T follicular helper cell (primary cell): Measurements from ENCODE around the gene DDIAS.
"Not testable (repeated sequence)": the region's sequence is repeated elsewhere in the genome, so short reads cannot be mapped to it uniquely, and the experiment has no call there.

Experiments used
- DNase-seq: peaks from one replicate; pipeline ENCODE4 v3.0.0-alpha.2; 2020; ENCODE audit warnings: low read depth

DDIAS gene

DNA sequence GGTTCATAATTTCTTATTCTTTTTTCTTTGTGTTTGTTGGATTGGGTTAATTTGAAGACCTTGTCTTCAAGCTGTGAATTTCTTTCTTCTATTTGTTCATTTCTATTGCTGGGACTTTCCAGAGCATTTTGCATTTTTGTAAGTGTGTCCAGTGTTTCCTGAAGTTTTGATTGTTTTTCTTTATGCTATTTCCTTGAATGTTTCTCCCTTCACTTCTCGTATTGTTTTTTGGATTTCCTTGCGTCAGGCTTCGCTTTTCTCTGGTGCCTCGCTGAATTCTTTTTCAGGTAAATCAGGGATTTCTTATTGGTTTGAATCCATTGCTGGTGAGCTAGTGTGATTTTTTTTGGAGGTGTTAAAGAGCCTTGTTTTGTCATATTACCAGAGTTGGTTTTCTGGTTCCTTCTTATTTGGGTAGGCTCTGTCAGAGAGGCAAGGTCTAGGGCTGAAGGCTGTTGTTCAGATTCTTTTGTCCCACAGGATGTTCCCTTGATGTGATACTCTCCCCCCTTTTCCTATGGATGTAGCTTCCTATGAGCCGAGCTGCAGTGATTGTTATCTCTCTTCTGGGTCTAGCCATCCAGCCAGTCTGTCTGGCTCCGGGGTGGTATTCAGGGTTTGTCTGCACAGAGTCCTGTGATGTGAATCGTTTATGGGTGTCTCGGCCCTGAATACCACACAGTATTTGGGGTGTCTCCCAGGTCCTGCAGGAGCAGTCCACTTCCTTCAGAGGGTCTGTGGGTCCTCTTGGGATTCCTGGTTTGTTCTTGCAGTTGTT, 21.0 kb downstream of the DDIAS start:
- not testable (repeated sequence) for DNase-seq

DNA sequence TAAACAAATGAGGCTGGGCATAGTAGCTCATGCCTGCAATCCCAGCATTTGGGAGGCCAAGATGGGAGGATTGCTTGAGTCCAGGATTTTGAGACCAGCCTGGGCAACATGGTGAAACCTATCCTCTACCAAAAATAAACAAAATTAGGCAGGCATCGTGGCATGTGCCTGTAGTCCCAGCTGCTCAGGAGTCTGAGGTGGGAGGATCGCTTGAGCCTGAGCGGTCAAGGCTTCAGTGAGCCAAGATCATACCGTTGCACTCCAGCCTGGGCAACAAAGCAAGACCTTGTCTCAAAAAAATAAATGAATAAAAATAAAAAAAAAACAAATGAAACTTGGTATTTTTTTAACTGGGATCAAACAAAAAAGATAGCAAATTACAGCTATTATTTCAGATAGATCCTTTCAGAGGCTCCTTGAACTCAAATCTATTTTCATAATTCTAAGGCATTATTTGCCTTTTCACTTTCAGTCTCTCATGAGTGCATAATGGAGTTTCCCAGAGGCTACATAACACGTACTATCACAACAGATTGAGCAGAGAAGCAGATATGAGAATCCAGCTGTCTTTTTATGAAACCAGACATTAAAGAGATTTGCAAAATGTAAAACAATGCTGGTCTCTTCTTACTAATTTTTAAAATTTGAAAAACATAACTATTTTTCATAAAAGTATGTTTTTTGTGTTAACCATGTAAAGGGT, 23.1 kb downstream of the DDIAS start:
- no peak for DNase-seq

DNA sequence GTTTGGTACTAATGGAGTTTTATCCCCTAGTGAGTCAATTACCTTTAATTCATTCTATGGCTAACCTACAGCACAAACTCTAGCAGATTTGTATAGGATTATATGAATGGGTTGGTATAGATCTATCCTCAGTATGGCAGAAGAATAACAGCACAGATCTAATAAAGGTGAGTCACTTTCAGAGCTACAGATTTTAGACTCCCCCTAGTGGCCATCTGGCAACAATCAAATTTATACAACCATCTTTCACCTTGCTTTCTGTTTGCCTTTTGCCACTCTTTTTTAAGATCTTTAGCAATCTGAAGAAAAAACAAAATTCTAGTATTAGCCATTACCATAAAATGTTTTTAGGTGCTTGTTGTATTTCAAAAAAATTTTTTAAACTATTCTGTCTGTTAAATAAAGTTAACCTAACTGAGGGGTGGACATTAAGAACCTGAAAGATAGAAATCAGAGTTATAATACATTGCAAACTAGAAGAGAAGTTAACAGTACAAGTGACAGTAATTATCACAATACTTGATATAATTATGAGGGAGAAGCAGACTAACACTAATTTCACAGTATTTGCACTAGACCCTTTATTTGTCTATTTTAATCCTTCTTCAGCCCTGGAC, 25.8 kb downstream of the DDIAS start:
- no peak for DNase-seq

DNA sequence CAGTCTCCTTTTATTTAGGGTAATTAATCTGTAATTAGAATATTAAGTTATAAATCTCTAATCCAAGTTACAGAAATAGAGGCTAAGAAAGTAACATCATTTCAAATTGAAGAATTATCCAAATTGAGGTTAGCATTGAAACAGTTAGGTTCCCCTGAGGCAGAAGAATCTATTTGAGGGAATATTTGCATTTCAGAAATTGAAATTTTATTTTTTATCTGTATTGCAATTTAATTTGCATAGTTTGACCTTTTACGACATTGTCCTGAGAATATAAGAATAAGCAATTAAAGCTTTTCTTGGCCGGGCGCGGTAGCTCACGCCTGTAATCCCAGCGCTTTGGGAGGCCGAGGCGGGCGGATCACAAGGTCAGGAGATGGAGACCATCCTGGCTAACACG, 27.6 kb downstream of the DDIAS start:
- no peak for DNase-seq

DNA sequence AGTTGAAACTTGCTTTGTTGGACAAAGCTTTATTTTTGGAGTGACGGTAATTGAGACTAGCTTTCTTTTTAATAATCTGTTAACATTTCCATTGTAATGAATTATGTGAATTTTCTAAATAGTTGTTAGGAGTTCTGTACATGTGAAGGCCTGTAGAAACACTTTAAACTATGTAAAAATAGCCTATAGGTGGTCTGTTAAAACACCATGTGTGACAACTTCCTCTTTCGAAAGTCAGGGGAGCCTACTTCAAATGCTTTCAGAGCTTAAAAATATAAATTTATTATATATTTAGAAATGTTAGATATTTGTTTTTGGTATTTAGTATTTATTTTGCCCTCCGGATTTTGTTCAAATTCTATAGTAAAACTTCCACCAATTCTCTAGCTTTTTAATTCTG, 28.7 kb downstream of the DDIAS start:
- no peak for DNase-seq

DNA sequence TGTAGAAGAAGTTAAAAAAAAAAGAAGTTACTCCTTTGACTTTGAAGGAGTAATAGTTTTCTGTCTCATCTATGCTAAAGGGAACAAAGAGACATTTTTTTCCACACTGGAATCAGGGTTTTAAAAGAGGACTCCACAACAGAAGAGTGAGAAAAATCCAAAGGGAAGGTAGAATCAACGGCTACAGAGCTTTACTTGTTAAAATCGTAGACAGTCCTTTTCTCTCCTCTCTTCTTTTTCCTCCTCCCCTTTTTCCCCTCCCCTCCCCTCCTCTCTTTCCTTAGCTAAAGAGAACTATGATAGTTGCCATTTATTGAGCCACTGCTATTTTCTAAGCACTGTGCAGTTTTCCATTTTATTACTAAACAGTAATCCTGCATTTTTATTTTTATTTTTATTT, 29.2 kb downstream of the DDIAS start:
- no peak for DNase-seq

DNA sequence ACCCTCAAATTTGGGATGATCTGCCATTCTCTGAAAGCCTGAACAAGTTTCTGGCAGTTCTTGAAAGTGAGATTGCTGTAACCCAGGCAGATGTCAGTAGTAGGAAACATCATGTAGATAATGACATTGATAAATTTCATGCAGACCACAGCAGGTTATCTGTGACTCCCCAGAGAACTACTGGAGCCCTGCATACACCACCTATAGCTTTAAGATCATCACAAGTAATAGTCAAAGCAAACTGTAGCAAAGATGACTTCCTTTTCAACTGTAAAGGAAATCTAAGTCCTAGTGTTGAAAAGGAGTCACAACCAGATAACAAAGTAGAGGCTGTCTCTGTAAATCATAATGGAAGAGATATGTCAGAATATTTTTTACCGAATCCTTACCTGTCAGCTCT, 31.0 kb downstream of the DDIAS start:
- no peak for DNase-seq

DNA sequence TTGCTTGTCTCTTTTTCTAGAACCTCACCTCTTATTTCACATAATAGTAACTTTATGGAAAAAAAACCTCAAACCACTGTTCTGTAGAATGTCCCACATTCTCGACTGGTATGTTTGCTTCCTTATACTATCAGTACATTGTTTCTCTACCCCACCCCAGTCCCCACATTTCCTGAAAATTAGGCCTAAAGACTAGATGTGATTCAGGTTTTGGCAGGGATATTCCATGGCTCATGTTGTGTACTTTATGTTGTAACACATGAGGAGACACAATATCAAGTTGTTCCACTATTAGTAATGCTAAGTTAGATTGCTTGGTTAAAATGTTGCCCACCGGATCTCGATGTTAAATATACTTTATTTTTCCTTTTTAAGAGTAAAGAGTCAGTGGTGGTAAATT, 34.7 kb downstream of the DDIAS start:
- no peak for DNase-seq

DNA sequence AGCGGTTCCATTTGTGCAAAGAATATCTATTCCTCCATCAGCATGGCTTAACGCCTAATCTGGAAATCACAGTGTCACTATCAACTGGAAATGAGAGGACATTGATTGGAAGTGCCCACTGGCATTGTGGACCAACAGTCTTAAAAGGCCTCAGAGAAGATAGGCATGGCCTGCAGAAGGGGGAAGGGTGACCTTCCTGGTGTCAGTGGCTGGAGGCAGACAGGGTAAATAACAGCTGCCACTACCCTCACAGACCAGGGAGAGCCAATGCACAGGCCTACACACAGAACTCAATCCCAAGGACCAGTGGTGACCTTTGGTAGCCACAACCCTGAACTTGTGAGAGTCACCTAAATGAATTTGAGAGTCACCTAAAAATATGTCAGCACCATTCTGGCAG, 36.0 kb downstream of the DDIAS start:
- DNase-seq: no peak

DNA sequence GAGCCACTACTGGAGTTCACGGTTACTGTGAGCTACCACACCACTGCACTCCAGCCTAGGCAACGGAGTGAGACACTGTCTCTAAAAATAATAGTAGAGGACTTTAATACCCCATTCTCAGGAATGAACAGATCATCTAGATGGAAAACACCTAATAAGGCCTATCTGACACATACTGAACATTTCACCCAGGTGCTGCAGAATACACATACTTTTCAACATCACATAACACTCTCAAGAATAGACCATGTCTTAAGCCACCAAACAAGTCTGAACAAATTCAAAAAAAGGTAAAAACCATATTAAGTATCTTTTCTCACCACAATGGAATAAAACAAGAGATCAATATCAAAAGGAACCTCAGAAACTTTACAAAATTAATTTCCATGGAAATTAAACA, 37.9 kb downstream of the DDIAS start:
- no peak for DNase-seq

DNA sequence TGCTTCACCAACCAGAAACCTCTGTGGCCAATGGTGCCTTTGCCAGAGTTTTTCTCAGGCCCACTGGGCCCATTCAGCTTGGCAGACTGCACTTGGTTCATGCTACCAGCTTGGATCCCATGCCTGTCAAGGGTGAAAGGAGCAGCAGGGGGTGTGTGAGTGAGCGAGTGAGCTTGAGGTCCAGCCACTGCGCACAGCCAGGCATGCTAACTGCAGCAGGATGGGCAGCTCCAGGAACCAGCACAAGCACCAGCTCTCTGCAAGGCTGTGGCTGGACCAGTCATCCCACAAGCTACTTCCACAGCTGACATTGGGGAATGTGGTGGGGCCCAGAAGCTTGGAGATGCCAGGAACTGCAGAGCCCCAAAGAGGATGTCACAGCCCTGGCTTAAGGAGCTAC, 40.8 kb downstream of the DDIAS start:
- no peak for DNase-seq

DNA sequence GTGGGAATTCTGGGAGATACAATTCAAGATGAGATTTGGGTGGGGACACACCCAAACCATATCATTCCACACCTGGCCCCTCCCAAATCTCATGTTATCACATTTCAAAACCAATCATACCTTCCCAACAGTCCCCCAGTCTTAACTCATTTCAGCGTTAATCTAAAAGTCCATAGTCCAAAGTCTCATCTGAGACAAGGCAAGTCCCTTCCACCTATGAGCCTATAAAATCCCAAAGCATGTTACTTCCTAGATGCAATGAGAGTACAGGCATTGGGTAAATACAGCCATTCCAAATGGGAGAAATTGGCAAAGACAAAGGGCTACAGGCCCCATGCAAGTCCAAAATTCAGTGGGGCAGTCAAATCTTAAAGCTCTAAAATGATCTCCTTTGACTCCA, 41.9 kb downstream of the DDIAS start:
- not testable (repeated sequence) for DNase-seq

DNA sequence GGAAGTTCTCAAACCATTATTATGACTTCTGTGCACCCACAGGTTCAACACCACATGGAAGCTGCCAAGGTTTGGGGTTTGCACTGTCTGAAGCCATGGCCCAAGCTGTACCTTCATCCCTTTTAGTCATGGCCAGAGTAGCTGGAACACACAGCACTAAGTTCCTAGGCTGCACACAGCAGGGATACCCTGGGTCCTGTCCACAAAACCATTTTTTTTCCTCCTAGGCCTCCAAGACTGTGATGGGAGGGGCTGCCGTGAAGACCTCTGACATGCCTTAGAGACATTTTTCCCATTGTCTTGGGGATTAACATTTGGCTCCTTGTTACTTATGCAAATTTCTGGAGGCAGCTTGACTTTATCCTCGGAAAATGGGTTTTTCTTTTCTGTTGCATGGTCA, 42.7 kb downstream of the DDIAS start:
- no peak for DNase-seq

DNA sequence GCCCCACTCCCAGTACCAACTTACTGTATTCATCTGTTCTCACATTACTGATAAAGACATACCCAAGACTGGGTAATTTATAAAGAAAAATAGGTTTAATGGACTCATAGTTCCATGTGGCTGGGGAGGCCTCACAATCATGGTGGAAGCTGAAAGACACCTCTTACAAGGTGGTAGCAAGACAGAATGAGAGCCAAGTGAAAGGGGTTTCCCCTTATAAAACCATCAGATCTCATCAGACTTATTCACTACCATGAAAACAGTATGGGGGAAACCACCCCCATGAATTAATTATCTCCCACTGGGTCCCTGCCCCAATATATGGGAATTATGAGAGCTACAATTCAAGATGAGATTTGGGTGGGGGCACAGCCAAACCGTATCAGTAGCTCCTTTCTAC, 43.5 kb downstream of the DDIAS start:
- not testable (repeated sequence) for DNase-seq

DNA sequence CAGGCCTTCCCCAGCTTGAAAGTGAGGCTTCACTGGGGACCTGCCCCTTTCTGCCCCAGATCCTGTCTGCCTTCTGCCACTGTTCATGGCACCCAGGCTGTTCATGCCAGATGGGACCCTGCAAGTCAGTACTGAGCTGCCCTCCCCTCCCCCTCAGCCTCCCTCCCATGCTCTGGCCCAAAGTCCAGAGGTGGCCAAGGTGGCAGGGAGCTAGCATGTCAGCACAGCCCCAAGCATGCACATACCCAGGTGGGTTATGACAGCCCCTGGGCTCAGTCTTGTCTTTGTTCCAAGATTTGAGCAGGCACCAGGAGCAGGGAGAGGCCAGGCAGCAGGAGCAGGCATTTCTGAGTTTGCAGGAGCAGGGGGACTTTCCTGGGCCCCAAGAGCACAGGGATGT, 44.1 kb downstream of the DDIAS start:
- no peak for DNase-seq

DNA sequence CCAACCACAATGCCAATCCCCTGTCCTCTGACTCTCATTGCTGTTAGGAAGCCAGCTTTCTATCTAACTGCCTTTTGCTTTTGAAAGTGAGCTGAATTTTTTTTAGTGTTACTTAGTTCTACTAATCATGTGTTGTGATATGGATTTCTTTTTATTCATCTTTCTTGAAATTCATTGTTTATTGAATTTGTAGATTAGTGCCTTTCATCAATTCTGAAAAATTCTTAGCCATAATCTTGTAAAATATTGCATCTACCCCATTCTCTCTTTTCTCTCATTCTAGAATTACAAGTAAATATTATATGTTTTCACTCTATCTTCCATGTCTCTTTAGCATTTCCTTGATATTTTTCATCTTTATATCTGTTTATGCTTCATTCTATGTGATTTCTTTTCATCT, 47.8 kb downstream of the DDIAS start:
- DNase-seq: no peak

DNA sequence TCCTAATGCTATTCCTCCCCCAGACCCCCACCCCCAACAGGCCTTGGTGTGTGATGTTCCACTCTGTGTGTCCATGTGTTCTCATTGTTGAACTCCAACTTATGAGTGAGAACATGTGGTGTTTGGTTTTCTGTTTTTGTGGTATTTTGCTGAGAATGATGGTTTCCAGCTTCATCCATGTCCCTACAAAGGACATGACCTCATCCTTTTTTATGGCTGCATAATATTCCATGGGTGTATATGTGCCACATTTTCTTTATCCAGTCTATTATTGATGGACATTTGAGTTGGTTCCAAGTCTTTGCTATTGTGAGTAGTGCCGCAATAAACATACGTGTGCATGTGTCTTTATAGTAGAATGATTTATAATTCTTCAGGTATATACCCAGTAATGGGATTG, 49.0 kb downstream of the DDIAS start:
- not testable (repeated sequence) for DNase-seq

DNA sequence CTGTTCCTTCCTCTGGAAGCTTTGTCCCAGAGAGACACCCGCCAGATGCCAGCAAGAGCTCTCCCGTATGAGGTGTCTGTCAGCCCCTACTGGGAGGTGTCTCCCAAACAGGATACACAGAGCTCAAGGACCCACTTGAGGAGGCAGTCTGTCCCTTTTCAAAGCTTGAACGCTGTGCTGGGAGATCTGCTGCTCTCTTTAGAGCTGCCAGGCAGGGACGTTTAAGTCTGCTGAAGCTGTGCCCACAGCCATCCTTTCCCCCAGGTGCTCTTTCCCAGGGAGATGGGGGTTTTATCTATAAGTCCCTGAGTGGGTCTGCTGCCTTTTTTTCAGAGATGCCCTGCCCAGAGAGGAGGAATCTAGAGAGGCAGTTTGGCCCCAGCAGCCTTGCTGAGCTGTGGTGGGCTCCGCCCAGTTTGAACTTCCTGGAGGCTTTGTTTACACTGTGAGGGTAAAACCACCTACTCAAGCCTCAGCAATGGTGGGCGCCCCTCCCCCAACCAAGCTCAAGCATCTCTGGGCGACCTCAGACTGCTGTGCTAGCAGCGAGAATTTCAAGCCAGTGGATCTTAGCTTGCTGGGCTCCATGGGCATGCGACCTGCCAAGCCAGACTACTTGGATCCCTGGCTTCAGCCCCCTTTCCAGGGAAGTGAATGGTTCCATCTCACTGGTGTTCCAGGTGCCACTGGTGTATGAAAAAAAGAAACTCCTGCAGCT, 54.4 kb downstream of the DDIAS start:
- peak; percentile 57 for DNase-seq

DNA sequence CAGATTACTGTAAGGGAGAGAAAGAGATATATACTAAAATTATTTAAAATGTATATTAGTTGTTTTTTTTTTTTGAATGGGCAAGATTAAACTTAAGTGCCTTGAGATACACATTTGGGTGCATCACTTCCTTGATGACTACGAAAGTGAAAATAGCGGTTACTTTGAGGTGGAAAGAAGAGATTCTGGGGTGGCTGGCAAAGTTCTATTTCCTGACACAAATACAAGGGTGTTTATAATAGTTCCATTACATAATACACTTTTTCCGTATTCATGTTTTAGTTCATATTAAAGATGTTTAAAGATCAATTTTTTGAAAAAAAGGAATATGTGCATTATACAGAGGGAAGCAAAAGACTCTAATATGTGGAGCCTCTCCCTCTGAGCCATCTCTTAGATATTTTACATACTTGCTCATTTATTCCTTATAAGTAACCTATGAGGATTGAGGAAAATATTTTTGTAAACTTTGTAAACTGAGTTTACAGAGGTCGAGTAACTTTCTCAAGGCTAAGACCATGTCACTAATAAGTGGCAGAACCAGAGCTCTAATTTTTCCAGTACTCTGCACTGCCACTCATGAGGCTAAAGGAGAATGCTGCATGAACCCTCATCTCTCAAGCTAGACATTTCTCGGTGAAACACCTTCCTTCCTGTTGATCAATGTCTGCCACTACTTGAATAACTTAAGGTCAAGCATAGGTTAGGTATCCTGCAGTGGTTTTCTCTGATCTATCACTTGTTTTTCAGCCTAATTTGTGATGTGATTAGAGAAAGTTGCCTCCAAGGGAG, 58.6 kb downstream of the DDIAS start:
- peak; percentile 25 for DNase-seq

DNA sequence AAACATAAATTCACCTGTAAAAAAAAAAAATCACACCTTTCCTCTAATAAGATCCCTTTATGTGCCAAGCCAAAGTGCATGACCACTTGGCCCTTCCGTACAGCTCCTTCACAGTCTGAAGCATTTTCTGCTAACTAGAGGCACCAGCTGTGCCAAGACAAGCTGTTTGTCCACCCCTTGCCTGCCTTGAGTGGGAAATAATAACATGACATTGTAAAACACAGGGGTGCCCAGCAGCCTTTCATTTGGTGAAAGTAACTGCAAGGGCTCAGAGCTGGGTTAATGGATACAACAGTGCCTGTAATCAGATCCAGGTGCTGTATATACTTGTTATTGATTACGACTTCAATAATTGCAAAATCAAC, 59.2 kb downstream of the DDIAS start:
- DNase-seq: no peak

DNA sequence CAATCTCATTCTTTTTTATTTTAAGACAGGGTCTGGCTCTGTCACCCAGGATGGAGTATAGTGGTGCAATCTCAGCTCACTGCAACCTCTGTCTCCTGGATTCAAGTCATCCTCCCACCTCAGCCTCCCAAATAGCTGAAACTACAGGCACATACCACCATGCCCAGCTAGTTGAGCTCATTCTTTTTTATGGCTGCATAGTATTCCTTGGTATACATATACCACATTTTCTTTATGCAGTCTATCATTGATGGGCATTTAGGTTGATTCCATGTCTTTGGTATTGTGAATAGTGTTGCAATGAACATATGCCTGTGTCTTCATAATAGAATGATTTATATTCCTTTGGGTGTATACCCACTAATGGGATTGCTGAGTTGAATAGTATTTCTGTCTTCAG, 60.5 kb downstream of the DDIAS start:
- not testable (repeated sequence) for DNase-seq

DNA sequence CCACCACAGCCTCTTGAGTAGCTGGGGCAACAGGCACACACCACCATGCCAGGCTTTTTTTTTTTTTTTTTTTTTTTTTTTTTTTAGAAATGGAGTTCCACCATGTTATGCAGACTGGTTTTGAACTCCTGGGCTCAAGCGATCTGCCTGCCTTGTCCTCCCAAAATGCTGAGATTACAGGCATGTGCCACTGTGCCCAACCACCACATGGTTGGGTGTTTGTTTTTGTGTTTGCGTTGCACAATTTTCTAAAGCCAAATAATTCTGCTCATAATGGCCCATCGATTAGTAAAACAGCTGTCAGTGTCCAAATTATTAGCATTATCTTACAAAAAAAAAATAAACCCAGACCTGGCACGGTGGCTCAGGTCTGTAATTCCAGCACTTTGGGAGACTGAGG, 65.8 kb downstream of the DDIAS start:
- DNase-seq: no peak
